Mucosa of rectum (tissue), 2 donors: Measurements from ENCODE around the gene SMURF1.
"Not testable (repeated sequence)": the region's sequence is repeated elsewhere in the genome, so short reads cannot be mapped to it uniquely, and the experiment has no call there.

ENCODE experiments used
- H3K27ac ChIP-seq, 2 donors: one replicate each; pipeline ENCODE4 v1.7.0; 2013; ENCODE audit warnings: inconsistent platforms in 2 of 2, low read depth in 2 of 2, low read length in 2 of 2
- H3K27me3 ChIP-seq, 2 donors: one replicate each; pipeline ENCODE4 v1.7.0; 2013; ENCODE audit warnings: low read length in 2 of 2; ENCODE audit not compliant: control insufficient read depth in 2 of 2, insufficient read depth in 2 of 2
- H3K36me3 ChIP-seq, 2 donors: one replicate each; pipeline ENCODE4 v1.7.0; 2013; ENCODE audit warnings: low read length in 2 of 2; ENCODE audit not compliant: control insufficient read depth in 2 of 2, insufficient read depth in 2 of 2
- H3K4me1 ChIP-seq, 2 donors: one replicate each; pipeline ENCODE4 v1.7.0; 2013; ENCODE audit warnings: low read length in 2 of 2, mild to moderate bottlenecking in 1 of 2; ENCODE audit not compliant: control insufficient read depth in 2 of 2, insufficient read depth in 2 of 2
- H3K4me3 ChIP-seq, 2 donors: one replicate each; pipeline ENCODE4 v1.7.0; 2013; ENCODE audit warnings: low read length in 2 of 2
- H3K9ac ChIP-seq, 2 donors: one replicate each; pipeline ENCODE4 v1.7.0; 2013; ENCODE audit warnings: low read length in 2 of 2, low read depth in 1 of 2, mild to moderate bottlenecking in 1 of 2
- H3K9me3 ChIP-seq, 2 donors: one replicate each; pipeline ENCODE4 v1.7.0; 2013; ENCODE audit warnings: low read length in 2 of 2; ENCODE audit not compliant: control insufficient read depth in 2 of 2
- donor health status: healthy.
- donor health status: Normal muscosa, but diverticular disease.

Gene SMURF1

GRCh38 chr7:99072126-99072525 is 71.8 kb downstream of the SMURF1 start:
- Histone ChIP-seq H3K4me3 (no peak overlapping the region), H3K9me3 (no peaks in the 10 kb centered on the region), H3K9ac (no peak overlapping the region), H3K27me3 (no peaks in the 10 kb centered on the region), H3K4me1 (no peaks in the 10 kb centered on the region), H3K27ac (no peak overlapping the region), H3K36me3 (no peaks in the 10 kb centered on the region)

GRCh38 chr7:99070361-99070760 is 73.5 kb downstream of the SMURF1 start:
- no peaks in the 10 kb centered on the region for H3K36me3 ChIP-seq
- H3K27ac ChIP-seq, result no peak overlapping the region
- no peaks in the 10 kb centered on the region for H3K9me3 ChIP-seq
- no peaks in the 10 kb centered on the region for H3K27me3 ChIP-seq
- H3K4me1 ChIP-seq, result no peaks in the 10 kb centered on the region
- no peak overlapping the region for H3K4me3 ChIP-seq
- no peak overlapping the region for H3K9ac ChIP-seq

GRCh38 chr7:99061001-99061776 is 82.7 kb downstream of the SMURF1 start:
- H3K36me3 ChIP-seq, result peaks cover 5 to 11% of the 10 kb centered on the region in 2 donors
- no peaks in the 10 kb centered on the region for H3K4me1 ChIP-seq
- no peak overlapping the region for H3K9ac ChIP-seq
- H3K27ac ChIP-seq, result no peak overlapping the region
- H3K9me3 ChIP-seq, result no peaks in the 10 kb centered on the region
- H3K4me3 ChIP-seq, result no peak overlapping the region
- no peaks in the 10 kb centered on the region for H3K27me3 ChIP-seq

GRCh38 chr7:99054781-99055180 is 89.1 kb downstream of the SMURF1 start:
- H3K9ac ChIP-seq, result no peak overlapping the region
- peaks cover 42 to 54% of the 10 kb centered on the region in 2 donors for H3K36me3 ChIP-seq
- no peak overlapping the region for H3K4me3 ChIP-seq
- no peaks in the 10 kb centered on the region for H3K4me1 ChIP-seq
- H3K27ac ChIP-seq, result no peak overlapping the region
- H3K9me3 ChIP-seq, result no peaks in the 10 kb centered on the region
- no peaks in the 10 kb centered on the region for H3K27me3 ChIP-seq

- no peaks in the 10 kb centered on the region for H3K9me3 ChIP-seq
- H3K27me3 ChIP-seq, result no peaks in the 10 kb centered on the region
- no peak overlapping the region for H3K27ac ChIP-seq
- no peak overlapping the region for H3K4me3 ChIP-seq
- H3K9ac ChIP-seq, result no peak overlapping the region
- no peaks in the 10 kb centered on the region for H3K4me1 ChIP-seq
- peaks cover 56 to 69% of the 10 kb centered on the region in 2 donors for H3K36me3 ChIP-seq
Measured at GRCh38 chr7:99050971-99051370, 92.9 kb downstream of the SMURF1 start.

GRCh38 chr7:99047526-99048077 is 96.3 kb downstream of the SMURF1 start:
- Histone ChIP-seq H3K4me3 (no peak overlapping the region), H3K27me3 (no peaks in the 10 kb centered on the region), H3K36me3 (peaks cover 61 to 70% of the 10 kb centered on the region in 2 donors), H3K4me1 (no peaks in the 10 kb centered on the region), H3K9me3 (no peaks in the 10 kb centered on the region), H3K9ac (no peak overlapping the region), H3K27ac (no peak overlapping the region)

- Histone ChIP-seq H3K27me3 (no peaks in the 10 kb centered on the region), H3K27ac (no peak overlapping the region), H3K4me1 (peaks cover 4 to 7% of the 10 kb centered on the region in 2 donors), H3K9me3 (no peaks in the 10 kb centered on the region), H3K9ac (no peak overlapping the region), H3K4me3 (no peak overlapping the region), H3K36me3 (peaks cover 52 to 62% of the 10 kb centered on the region in 2 donors)
Measured at GRCh38 chr7:99046722-99047121, 97.2 kb downstream of the SMURF1 start.

- H3K9me3 ChIP-seq, H3K27me3 ChIP-seq, H3K9ac ChIP-seq, H3K4me3 ChIP-seq, H3K27ac ChIP-seq: not testable (repeated sequence)
- Histone ChIP-seq H3K4me1 (peaks cover 9 to 11% of the 10 kb centered on the region in 2 donors), H3K36me3 (peaks cover 50 to 62% of the 10 kb centered on the region in 2 donors)
Measured at GRCh38 chr7:99046262-99046661, 97.6 kb downstream of the SMURF1 start.

GRCh38 chr7:99044858-99045257 is 99.0 kb downstream of the SMURF1 start:
- peaks cover 16 to 24% of the 10 kb centered on the region in 2 donors for H3K4me1 ChIP-seq
- peaks cover 47 to 58% of the 10 kb centered on the region in 2 donors for H3K36me3 ChIP-seq
- not testable (repeated sequence) for H3K27ac ChIP-seq, H3K9ac ChIP-seq, H3K9me3 ChIP-seq, H3K4me3 ChIP-seq, H3K27me3 ChIP-seq

- H3K9ac ChIP-seq, result no peak overlapping the region
- H3K36me3 ChIP-seq, result peaks cover 39 to 59% of the 10 kb centered on the region in 2 donors
- H3K27me3 ChIP-seq, result no peaks in the 10 kb centered on the region
- H3K4me1 ChIP-seq, result peaks cover 16 to 27% of the 10 kb centered on the region in 2 donors
- no peak overlapping the region for H3K27ac ChIP-seq
- no peaks in the 10 kb centered on the region for H3K9me3 ChIP-seq
- H3K4me3 ChIP-seq, result no peak overlapping the region
Measured at GRCh38 chr7:99042957-99043356, 101.0 kb downstream of the SMURF1 start.
